Sigmoid colon (tissue), 4 donors: ENCODE data around the gene CEP43.

Experiments
- CTCF ChIP-seq, 4 experiments: fragments of 450-650 bp in 3 of 4; fragments of 200-600 bp in 1 of 4; IDR thresholded peaks; one replicate each; pipeline ENCODE4 v1.5.1; 2016 to 2019; ENCODE audit warnings: antibody characterized with exemption in 4 of 4, mild to moderate bottlenecking in 3 of 4, moderate library complexity in 2 of 4
- EP300 ChIP-seq, 4 donors: sonication (generic); formaldehyde crosslinking; IDR thresholded peaks; one replicate each; pipeline ENCODE4 v1.6.1; 2017; ENCODE audit warnings: antibody characterized with exemption in 4 of 4
- POLR2A ChIP-seq, 2 donors: fragments of 450-650 bp; IDR thresholded peaks; one replicate each; pipeline ENCODE4 v1.6.1; 2016; ENCODE audit warnings: antibody characterized with exemption in 2 of 2, mild to moderate bottlenecking in 2 of 2, moderate library complexity in 2 of 2
- POLR2AphosphoS5 ChIP-seq, 4 donors: sonication (generic); formaldehyde crosslinking; IDR thresholded peaks; one replicate each; pipeline ENCODE4 v1.6.1; 2017; ENCODE audit warnings: antibody characterized with exemption in 4 of 4

GRCh38 chr6:167044696-167045095 lies 45.5 kb downstream of the CEP43 start:
- TF ChIP-seq CTCF (IDR thresholded peaks at IDR 0.05), result no peak
- no peak for TF ChIP-seq EP300 (IDR thresholded peaks at IDR 0.05)
- TF ChIP-seq POLR2A (IDR thresholded peaks at IDR 0.05), result no peak
- TF ChIP-seq POLR2AphosphoS5 (IDR thresholded peaks at IDR 0.05), result no peak
